WI38 (cell line): ENCODE results near the gene KNTC1.

Experiments used
- H3K4me3 ChIP-seq: 2 replicates; pipeline ENCODE4 v1.5.1; 2011; ENCODE audit warnings: low read depth, mild to moderate bottlenecking, control low read depth, low read length
- CTCF ChIP-seq: IDR thresholded peaks from 2 replicates; pipeline ENCODE4 v1.5.1; 2012; ENCODE audit warnings: low read depth, mild to moderate bottlenecking, control low read depth, low read length

The KNTC1 gene

GRCh38 chr12:122661938-122662337, 134.9 kb downstream of the KNTC1 start:
- TF ChIP-seq CTCF = no peak
- H3K4me3 ChIP-seq = no peak overlapping the region

DNA sequence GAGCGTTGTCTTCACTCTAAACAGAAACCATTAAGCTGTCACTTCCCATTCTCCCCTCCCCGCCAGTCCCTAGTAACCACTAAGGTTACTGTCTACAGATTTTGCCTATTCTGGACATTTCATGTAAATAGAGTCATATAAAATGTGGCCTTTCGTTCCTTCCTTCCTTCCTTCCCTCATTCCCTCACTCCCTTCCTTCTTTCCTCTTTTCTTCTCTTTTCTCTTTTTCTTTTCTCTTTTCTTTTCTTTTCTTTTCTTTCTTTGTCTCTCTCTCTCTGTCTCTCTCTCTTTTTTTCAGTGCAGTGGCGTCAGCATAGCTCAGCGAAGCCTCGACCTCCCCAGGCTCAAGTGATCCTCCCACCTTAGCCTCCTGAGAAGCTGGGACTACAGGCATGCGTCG, 138.3 kb downstream of the KNTC1 start:
- no peak overlapping the region for H3K4me3 ChIP-seq
- TF ChIP-seq CTCF = no peak

DNA sequence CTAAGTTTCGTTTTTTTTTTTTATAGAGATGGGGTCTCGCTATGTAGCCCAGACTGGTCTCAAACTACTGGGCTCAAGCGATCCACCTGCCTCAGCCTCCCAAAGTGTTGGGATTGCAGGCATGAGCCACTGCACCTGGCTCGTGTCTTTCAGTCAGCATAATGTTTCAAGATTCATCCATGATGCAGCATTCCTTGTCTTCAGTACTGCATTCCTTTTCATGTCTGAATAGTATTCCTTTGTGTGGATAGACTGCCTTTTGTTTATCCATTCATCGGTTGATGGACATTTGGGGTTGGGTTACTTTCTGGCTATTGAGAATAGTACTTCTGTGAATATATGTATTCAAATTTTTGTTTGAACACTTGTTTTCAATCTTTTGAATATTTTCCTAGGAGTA, 138.7 kb downstream of the KNTC1 start:
- no peak overlapping the region for H3K4me3 ChIP-seq
- no peak for TF ChIP-seq CTCF

DNA sequence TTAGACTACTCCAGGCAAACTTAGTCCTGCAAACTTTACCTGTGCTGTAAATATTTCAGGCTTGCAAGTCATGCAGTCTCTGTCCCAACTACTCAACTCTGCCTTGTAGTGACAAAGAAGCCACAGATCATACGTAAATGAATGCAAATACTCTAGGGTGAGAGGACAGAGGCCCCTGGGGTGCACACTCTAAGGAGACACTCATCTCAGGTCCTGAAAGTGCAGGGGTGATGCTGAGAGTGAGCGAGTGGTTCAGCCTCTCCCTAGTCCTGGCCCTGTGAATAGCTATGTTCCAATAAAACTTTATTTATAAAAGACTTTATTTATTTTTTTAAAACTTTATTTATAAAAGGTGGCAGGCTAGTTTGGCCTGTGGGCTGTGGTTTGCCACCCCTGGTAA, 141.2 kb downstream of the KNTC1 start:
- H3K4me3 ChIP-seq = no peak overlapping the region
- TF ChIP-seq CTCF = no peak

- no peak for TF ChIP-seq CTCF
These were observed 142.5 kb downstream of the KNTC1 start for GRCh38 chr12:122669397-122670070.

DNA sequence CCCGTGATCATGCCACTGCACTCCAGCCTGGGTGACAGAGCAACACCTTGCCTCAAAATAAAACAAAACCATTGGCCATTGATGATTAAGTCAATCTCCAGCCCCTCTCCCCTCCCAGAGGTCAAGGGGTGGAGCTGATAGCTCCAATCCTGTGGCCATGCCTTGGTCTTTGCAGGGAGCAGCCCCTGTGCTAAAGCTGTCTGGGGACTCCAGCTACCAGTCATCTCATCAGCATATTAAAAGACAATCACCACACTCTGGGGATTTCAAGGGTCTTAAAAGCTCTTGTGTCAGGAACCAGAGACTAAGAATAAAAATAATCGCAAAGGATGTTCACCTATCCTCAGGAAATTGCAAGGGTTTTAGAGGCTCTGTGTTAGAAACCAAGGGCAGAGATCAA, 145.5 kb downstream of the KNTC1 start:
- no peak for TF ChIP-seq CTCF
- H3K4me3 ChIP-seq = no peak overlapping the region

More at GRCh38 chr12:122669397-122670070, 142.5 kb downstream of the KNTC1 start:
- H3K4me3 ChIP-seq = no peak overlapping the region
